ENCODE results near the gene GHRH. TPM values are rescaled to one million over a fixed set of nuclear protein-coding genes. Genes with fewer than 3 reads are reported as not detected.

GHRH gene
- total RNA-seq, 6 experiments from 2014 or later: not detected

DNA sequence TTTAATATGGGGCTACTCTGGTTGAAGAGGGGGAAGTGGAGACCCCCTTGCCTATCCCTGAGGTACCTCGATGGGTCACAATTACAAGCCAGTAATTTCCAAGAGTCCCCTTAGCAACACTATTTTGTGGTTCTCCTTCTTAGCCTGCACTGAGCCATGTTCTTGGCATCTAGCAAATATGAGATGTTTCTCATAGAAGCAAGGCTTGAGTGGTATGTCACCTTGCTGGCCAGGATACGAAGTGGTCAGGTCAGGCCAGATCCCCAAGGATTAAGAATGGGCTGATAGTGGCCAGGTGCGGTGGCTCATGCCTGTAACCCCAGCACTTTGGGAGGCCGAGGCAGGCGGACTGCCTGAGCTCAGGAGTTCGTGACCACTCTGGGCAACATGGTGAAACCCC is 2.1 kb upstream of the GHRH start:
- H3K4me1 ChIP-seq: no peaks in the 10 kb centered on the region
- no peak for TF ChIP-seq POLR2A (IDR thresholded peaks at IDR 0.05)
- TF ChIP-seq, protein P1, sequence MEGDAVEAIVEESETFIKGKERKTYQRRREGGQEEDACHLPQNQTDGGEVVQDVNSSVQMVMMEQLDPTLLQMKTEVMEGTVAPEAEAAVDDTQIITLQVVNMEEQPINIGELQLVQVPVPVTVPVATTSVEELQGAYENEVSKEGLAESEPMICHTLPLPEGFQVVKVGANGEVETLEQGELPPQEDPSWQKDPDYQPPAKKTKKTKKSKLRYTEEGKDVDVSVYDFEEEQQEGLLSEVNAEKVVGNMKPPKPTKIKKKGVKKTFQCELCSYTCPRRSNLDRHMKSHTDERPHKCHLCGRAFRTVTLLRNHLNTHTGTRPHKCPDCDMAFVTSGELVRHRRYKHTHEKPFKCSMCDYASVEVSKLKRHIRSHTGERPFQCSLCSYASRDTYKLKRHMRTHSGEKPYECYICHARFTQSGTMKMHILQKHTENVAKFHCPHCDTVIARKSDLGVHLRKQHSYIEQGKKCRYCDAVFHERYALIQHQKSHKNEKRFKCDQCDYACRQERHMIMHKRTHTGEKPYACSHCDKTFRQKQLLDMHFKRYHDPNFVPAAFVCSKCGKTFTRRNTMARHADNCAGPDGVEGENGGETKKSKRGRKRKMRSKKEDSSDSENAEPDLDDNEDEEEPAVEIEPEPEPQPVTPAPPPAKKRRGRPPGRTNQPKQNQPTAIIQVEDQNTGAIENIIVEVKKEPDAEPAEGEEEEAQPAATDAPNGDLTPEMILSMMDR (IDR thresholded peaks at IDR 0.05): no peak
- H3K9me3 ChIP-seq: no peaks in the 10 kb centered on the region
- no peaks in the 10 kb centered on the region for H3K36me3 ChIP-seq
- ATAC-seq (no peak), DNase-seq (no peak)
- WGBS (ENCODE audit: insufficient coverage, low coverage, low lambda C conversion rate, missing lambda C conversion rate): 88% methylated on average over 1 of the region's 6 CpGs
- H3K4me3 ChIP-seq: no peak overlapping the region
- intact Hi-C loops (cut with DNase I): no loop called here
- H3K27ac ChIP-seq: no peak overlapping the region
- H3K27me3 ChIP-seq: no peaks in the 10 kb centered on the region

DNA sequence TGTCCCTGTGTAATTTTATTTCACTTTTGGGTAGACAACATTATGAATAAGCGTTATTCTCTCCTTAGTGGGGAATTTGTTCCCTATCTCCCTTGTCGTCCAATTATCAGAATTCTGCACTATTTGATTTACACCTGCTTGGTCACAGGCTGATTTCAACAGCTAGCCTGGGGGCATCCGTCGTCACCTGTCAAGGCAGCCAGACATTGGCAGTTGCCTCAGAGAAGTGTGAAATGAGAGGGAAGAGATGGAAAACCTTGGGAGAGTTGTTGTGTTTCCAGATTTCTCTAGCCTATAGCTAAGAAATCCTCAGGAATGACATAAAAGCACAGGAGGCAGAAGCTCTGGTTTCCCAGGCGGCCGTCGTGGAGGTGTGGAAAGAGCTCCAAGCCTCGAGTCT is 891 bp upstream of the GHRH start:
- ATAC-seq (no peak), DNase-seq (no peak)
- intact Hi-C loops (cut with DNase I): no loop called here
- 60% methylated on average over 8 of the region's 8 CpGs for WGBS (ENCODE audit: insufficient coverage, low coverage, low lambda C conversion rate, missing lambda C conversion rate)
- H3K27me3 ChIP-seq: no peaks in the 10 kb centered on the region
- H3K9me3 ChIP-seq: no peaks in the 10 kb centered on the region
- H3K4me1 ChIP-seq: no peaks in the 10 kb centered on the region
- TF ChIP-seq, protein P1 (IDR thresholded peaks at IDR 0.05): no peak
- TF ChIP-seq POLR2A (IDR thresholded peaks at IDR 0.05): no peak
- H3K27ac ChIP-seq: no peak overlapping the region
- H3K36me3 ChIP-seq: no peaks in the 10 kb centered on the region
- no peak overlapping the region for H3K4me3 ChIP-seq

DNA sequence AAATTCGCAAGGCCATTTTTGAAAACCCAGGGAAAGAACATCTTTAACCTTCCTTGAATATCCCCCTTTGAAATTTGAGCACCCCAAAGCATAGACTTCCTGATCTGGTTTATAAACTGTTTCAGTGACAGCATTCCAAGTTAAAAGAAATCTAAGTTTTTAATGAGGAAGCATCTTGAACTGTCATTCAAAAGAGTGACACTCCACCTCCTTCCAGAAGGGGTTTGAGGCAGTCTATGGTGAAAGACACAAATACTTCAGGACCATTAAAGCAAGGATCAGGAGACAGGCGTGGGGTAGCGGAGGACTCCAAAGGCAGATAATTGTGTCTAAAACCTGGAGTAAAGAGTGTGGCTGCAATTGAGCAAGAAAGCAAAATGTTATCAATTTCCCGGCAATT is 691 bp downstream of the GHRH start:
- intact Hi-C loops (cut with DNase I): no loop called here
- Histone ChIP-seq H3K4me1 (no peaks in the 10 kb centered on the region), H3K27ac (no peak overlapping the region), H3K27me3 (no peaks in the 10 kb centered on the region), H3K4me3 (no peak overlapping the region), H3K36me3 (no peaks in the 10 kb centered on the region), H3K9me3 (no peaks in the 10 kb centered on the region)
- ATAC-seq (no peak), DNase-seq (no peak)
- TF ChIP-seq, protein P1 (IDR thresholded peaks at IDR 0.05): no peak
- no peak for TF ChIP-seq POLR2A (IDR thresholded peaks at IDR 0.05)
- WGBS (ENCODE audit: insufficient coverage, low coverage, low lambda C conversion rate, missing lambda C conversion rate): 43% methylated on average over 4 of the region's 4 CpGs

DNA sequence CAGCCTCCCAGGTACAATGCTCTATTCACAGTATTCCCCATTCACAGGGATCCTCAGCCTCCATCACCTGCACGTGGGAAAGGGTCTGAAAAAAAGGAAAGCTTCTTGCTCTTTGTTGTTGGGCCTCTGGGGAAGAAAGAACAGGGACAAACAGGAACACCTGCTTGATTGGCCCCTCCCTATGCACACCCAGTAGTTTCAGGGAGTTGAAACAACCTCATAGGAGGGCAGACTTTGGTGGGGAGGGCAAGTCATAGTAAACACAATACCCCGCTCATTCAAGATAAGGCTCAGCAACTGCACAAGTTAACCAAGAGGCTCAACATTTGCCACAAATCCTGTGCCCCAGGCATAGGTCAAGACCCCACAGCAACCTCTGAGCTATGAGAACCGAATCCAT is 1.7 kb downstream of the GHRH start:
- ATAC-seq: no peak

More for the DNA sequence above, 1.7 kb downstream of the GHRH start:
- Histone ChIP-seq H3K9me3 (no peaks in the 10 kb centered on the region), H3K4me1 (no peaks in the 10 kb centered on the region), H3K4me3 (no peak overlapping the region), H3K36me3 (no peaks in the 10 kb centered on the region), H3K27me3 (no peaks in the 10 kb centered on the region), H3K27ac (no peak overlapping the region)
- intact Hi-C loops (cut with DNase I): no loop called here
- 35% methylated on average over 2 of the region's 3 CpGs for WGBS (ENCODE audit: insufficient coverage, low coverage, low lambda C conversion rate, missing lambda C conversion rate)
- no peak for DNase-seq
- no peak for TF ChIP-seq POLR2A (IDR thresholded peaks at IDR 0.05)
- TF ChIP-seq, protein P1 (IDR thresholded peaks at IDR 0.05): no peak

Measured in right lobe of liver (tissue), 6 donors.